Nephron progenitor cell (in vitro differentiated cells): ENCODE measurements around the gene TLCD5.

Experiments
- DNase-seq: peaks from one replicate; pipeline ENCODE4 v3.0.0; 2021
- H3K27ac Mint-ChIP-seq: 2 replicates; pipeline ENCODE4 v1.8.0; 2021; ENCODE audit warnings: mild to moderate bottlenecking, moderate library complexity, mixed read lengths
- H3K27me3 Mint-ChIP-seq: 2 replicates; pipeline ENCODE4 v1.8.0; 2021; ENCODE audit warnings: mild to moderate bottlenecking, low read depth, mixed read lengths; ENCODE audit not compliant: poor library complexity
- H3K36me3 Mint-ChIP-seq: 2 replicates; pipeline ENCODE4 v1.8.0; 2021; ENCODE audit warnings: low read depth, mixed read lengths
- H3K4me1 Mint-ChIP-seq: 2 replicates; pipeline ENCODE4 v1.8.0; 2021; ENCODE audit warnings: mixed read lengths
- H3K4me3 Mint-ChIP-seq: 2 replicates; pipeline ENCODE4 v1.8.0; 2021; ENCODE audit warnings: mild to moderate bottlenecking, moderate library complexity, mixed read lengths
- H3K9me3 Mint-ChIP-seq: 2 replicates; pipeline ENCODE4 v1.8.0; 2021; ENCODE audit warnings: mild to moderate bottlenecking, moderate library complexity, mixed read lengths
- TF ChIP-seq, protein P1 (sequence below): fragments of 200-600 bp; sonication (generic); IDR thresholded peaks from 2 replicates; pipeline ENCODE4 v1.5.0; 2021; ENCODE audit warnings: antibody characterized with exemption

The TLCD5 gene

DNA sequence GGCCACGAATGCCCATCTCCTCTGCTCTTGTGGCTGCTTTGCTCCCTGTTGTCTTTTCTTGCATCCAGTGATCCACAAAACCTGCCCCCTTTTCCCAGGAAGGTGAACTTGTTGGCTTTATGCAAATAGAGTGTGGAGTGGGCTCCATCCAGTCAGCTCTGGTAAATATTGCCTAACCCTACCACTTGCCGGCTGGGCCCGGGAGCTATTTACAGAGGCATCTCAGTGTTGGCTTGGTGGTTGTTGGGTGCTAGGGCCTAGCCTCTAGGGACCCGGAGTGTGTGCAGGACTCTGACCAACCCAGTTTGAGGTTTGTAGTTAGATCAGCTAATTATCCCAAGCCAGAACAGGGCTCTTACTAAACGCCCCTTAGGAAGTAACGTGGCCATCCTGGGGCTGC is 40.8 kb upstream of the TLCD5 start:
- no peak overlapping the region for H3K4me3 Mint-ChIP-seq
- H3K4me1 Mint-ChIP-seq = peaks cover 34% of the 10 kb centered on the region
- no peaks in the 10 kb centered on the region for H3K36me3 Mint-ChIP-seq
- no peaks in the 10 kb centered on the region for H3K9me3 Mint-ChIP-seq
- no peak overlapping the region for H3K27ac Mint-ChIP-seq
- H3K27me3 Mint-ChIP-seq = peaks cover 16% of the 10 kb centered on the region
- TF ChIP-seq, protein P1, sequence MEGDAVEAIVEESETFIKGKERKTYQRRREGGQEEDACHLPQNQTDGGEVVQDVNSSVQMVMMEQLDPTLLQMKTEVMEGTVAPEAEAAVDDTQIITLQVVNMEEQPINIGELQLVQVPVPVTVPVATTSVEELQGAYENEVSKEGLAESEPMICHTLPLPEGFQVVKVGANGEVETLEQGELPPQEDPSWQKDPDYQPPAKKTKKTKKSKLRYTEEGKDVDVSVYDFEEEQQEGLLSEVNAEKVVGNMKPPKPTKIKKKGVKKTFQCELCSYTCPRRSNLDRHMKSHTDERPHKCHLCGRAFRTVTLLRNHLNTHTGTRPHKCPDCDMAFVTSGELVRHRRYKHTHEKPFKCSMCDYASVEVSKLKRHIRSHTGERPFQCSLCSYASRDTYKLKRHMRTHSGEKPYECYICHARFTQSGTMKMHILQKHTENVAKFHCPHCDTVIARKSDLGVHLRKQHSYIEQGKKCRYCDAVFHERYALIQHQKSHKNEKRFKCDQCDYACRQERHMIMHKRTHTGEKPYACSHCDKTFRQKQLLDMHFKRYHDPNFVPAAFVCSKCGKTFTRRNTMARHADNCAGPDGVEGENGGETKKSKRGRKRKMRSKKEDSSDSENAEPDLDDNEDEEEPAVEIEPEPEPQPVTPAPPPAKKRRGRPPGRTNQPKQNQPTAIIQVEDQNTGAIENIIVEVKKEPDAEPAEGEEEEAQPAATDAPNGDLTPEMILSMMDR = no peak
- no peak for DNase-seq

DNA sequence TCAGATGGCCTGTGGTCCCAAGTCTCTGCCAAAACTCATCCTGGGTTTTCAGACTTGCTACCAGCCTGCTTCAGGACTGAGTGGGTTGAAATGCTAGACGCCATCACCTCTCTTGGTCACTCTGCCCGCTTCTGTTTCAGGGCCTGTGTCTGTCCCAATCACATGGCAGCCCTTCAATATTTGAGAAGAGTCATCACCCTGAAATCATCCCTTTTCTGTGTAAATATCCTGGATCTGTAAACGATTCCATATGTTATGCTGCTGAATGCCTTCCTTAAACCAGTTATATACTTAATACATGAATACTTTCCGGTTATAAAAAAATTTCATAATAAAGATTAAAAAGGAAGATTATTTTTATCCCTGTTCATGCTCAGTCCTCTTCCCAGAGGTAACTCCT is 39.8 kb upstream of the TLCD5 start:
- no peak for DNase-seq
- TF ChIP-seq, protein P1 = no peak
- no peaks in the 10 kb centered on the region for H3K36me3 Mint-ChIP-seq
- H3K9me3 Mint-ChIP-seq = no peaks in the 10 kb centered on the region
- H3K4me3 Mint-ChIP-seq = no peak overlapping the region
- peaks cover 19% of the 10 kb centered on the region for H3K27me3 Mint-ChIP-seq
- H3K4me1 Mint-ChIP-seq = peaks cover 31% of the 10 kb centered on the region
- H3K27ac Mint-ChIP-seq = no peak overlapping the region

DNA sequence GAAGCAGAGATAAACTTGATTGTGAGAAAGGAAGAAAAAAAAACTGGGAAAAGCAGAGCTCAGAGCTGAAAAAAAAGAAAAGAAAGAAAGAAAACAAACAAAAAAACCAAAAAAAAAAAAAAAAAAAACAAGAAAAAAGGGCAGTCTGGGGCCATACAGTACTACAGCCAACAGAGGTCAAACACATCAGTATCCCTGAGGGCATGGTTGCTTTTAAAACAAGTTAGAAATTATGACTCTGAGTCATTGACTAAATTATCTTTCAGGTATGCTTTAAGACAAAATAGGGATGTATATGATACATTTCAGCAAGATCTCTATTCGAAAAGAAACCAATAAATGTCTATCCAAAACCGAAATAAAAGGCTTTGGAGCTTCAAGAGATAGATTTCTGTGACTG is 37.1 kb upstream of the TLCD5 start:
- DNase-seq = no peak
- H3K27me3 Mint-ChIP-seq = peaks cover 33% of the 10 kb centered on the region
- peaks cover 13% of the 10 kb centered on the region for H3K4me1 Mint-ChIP-seq
- H3K27ac Mint-ChIP-seq = no peak overlapping the region
- TF ChIP-seq, protein P1 = no peak
- no peaks in the 10 kb centered on the region for H3K36me3 Mint-ChIP-seq
- H3K4me3 Mint-ChIP-seq = no peak overlapping the region
- no peaks in the 10 kb centered on the region for H3K9me3 Mint-ChIP-seq

DNA sequence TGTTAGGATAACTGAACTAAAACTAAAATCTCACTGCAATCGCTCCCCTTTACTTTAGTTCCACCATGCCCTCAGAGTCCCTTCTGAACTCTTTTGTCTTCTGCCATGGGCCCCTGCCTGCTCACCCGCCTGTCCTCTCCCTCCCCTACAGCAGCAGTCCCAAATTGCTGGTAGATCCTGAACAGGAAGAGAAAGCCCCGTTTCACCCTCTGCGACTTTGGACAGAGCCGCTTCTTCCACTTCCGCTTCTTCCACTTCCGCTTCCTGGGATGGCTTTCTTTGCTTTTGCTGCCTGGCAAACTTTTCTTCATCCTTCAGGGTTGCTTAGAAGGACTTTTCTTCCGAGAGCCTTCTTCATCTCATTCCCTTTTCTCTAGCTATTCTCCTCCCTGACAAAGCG is 35.7 kb upstream of the TLCD5 start:
- H3K36me3 Mint-ChIP-seq = no peaks in the 10 kb centered on the region
- H3K4me3 Mint-ChIP-seq = no peak overlapping the region
- no peaks in the 10 kb centered on the region for H3K9me3 Mint-ChIP-seq
- no peak overlapping the region for H3K27ac Mint-ChIP-seq
- H3K4me1 Mint-ChIP-seq = peaks cover 13% of the 10 kb centered on the region
- TF ChIP-seq, protein P1 = no peak
- DNase-seq = no peak
- H3K27me3 Mint-ChIP-seq = peaks cover 41% of the 10 kb centered on the region

DNA sequence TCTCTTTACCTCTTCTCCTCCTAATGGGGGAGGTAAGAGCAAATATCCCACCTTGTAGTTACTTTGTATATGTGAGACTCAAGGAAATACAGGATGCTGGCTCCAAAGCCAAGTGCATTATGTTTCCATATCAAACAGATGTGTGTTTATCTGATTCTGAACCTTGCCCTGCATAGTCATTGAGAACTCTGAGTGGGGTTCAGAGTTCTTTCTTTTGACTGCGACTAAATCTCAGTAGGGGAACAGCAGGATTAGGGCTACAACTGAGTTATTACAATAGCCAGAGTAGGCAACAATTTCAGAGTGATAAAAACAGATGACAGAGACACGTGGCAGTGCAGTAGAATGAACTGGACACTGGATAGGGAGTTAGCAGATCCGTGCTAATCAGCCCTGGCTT is 34.1 kb upstream of the TLCD5 start:
- Mint-ChIP-seq H3K4me3 (no peak overlapping the region), H3K27me3 (peaks cover 51% of the 10 kb centered on the region), H3K27ac (no peak overlapping the region), H3K4me1 (peaks cover 13% of the 10 kb centered on the region), H3K36me3 (no peaks in the 10 kb centered on the region), H3K9me3 (no peaks in the 10 kb centered on the region)
- TF ChIP-seq, protein P1 = no peak
- no peak for DNase-seq

DNA sequence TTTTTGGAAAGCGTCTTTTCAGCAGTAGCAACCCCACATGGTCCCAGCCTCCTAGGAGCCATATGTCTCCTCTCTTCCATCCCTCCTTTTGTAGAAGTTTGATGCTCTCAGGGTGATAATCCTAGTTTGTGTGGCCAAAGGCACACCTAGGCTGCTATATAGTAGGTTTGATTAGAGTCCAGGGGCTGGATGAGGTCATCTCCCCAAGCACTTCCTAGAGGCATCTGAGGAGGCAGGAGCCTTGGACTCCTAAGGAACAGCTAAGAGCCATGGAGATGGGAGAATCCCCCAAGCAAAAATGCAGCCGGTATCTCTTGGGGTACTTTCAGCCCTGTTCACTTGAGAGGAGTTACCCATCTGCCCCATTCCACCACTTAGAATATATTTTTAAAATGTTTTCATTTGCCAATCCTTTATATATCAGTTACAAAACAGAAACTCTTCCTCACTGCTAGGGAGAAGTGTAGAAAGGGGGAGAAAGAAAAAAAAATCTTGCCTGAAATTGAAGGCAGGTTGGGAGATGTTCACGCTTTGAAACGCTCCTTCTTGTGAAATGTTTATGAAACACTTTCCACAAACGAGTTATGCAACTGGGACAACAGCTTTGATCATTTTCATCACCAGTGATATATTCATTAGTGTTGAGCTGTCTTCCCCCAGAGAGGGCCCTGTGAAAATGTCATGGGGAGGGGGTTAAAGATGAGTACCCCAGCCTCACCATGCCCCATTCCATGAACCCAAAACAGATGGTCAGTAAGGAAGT is 31.9 kb upstream of the TLCD5 start:
- TF ChIP-seq, protein P1 = no peak
- peaks cover 7% of the 10 kb centered on the region for H3K4me1 Mint-ChIP-seq
- H3K4me3 Mint-ChIP-seq = no peak overlapping the region
- H3K27me3 Mint-ChIP-seq = peaks cover 62% of the 10 kb centered on the region
- DNase-seq = no peak
- H3K27ac Mint-ChIP-seq = no peak overlapping the region
- H3K36me3 Mint-ChIP-seq = no peaks in the 10 kb centered on the region
- H3K9me3 Mint-ChIP-seq = no peaks in the 10 kb centered on the region
